ENCODE measurements around the gene PPIP5K1.
"Not testable (repeated sequence)": the region's sequence is repeated elsewhere in the genome, so short reads cannot be mapped to it uniquely, and the experiment has no call there.

Gene PPIP5K1

GRCh38 chr15:43589778-43590466 lies at the start of gene PPIP5K1:
TSS of gene PPIP5K1 (minus strand) at chr15:43590208. CDS start at chr15:43584504, 5,704 bp downstream.
- not testable (repeated sequence) for DNase-seq

GRCh38 chr15:43638464-43639204 lies 48.6 kb upstream of the PPIP5K1 start:
- not testable (repeated sequence) for DNase-seq

- DNase-seq: not testable (repeated sequence)
These were observed 36.9 kb upstream of the PPIP5K1 start for GRCh38 chr15:43626937-43627336.

- DNase-seq: no peak
These were observed 35.1 kb upstream of the PPIP5K1 start for GRCh38 chr15:43625106-43625505.

- not testable (repeated sequence) for DNase-seq
These were observed 32.2 kb upstream of the PPIP5K1 start for GRCh38 chr15:43622068-43622799.

- DNase-seq: not testable (repeated sequence)
These were observed 28.7 kb upstream of the PPIP5K1 start, which contains the start of gene STRC for GRCh38 chr15:43618700-43619099. TSS of gene STRC (minus strand) at chr15:43618800. CDS start at chr15:43618722, 78 bp downstream.

GRCh38 chr15:43617750-43618149 lies 27.7 kb upstream of the PPIP5K1 start:
- DNase-seq: not testable (repeated sequence)

- DNase-seq: not testable (repeated sequence)
These were observed 12.2 kb upstream of the PPIP5K1 start for GRCh38 chr15:43602233-43602632.

- DNase-seq: not testable (repeated sequence)
These were observed 10.2 kb upstream of the PPIP5K1 start for GRCh38 chr15:43600200-43600599.

- not testable (repeated sequence) for DNase-seq
These were observed 9.1 kb upstream of the PPIP5K1 start for GRCh38 chr15:43599131-43599530.

GRCh38 chr15:43593328-43594190 lies 3.6 kb upstream of the PPIP5K1 start, which contains the start of gene CKMT1B:
TSS of gene CKMT1B (plus strand) at chr15:43594027. CDS start at chr15:43594219, 192 bp downstream.
- not testable (repeated sequence) for DNase-seq

- DNase-seq: not testable (repeated sequence)
These were observed 2.8 kb upstream of the PPIP5K1 start for GRCh38 chr15:43592841-43593240.

- not testable (repeated sequence) for DNase-seq
These were observed 15.4 kb downstream of the PPIP5K1 start for GRCh38 chr15:43574607-43575006.

GRCh38 chr15:43566615-43567014 lies 23.4 kb downstream of the PPIP5K1 start:
- DNase-seq: not testable (repeated sequence)

- DNase-seq: not testable (repeated sequence)
These were observed 26.2 kb downstream of the PPIP5K1 start for GRCh38 chr15:43563793-43564192.

- not testable (repeated sequence) for DNase-seq
These were observed 27.3 kb downstream of the PPIP5K1 start for GRCh38 chr15:43562753-43563152.

- DNase-seq: no peak
These were observed 37.0 kb downstream of the PPIP5K1 start for GRCh38 chr15:43552986-43553385.

GRCh38 chr15:43552256-43552655 lies 37.8 kb downstream of the PPIP5K1 start:
- no peak for DNase-seq

GRCh38 chr15:43550527-43551363 lies 39.3 kb downstream of the PPIP5K1 start:
- DNase-seq: no peak

GRCh38 chr15:43547539-43547938 lies 42.5 kb downstream of the PPIP5K1 start:
- no peak for DNase-seq

GRCh38 chr15:43545426-43545825 lies 44.6 kb downstream of the PPIP5K1 start:
- no peak for DNase-seq
